Astrocyte (in vitro differentiated cells and primary cell): ENCODE data around the gene NSUN7. TPM values are rescaled to one million over a fixed set of nuclear protein-coding genes. Genes with fewer than 3 reads are reported as not detected.

ENCODE experiments used
- DNase-seq: peaks from one replicate; pipeline ENCODE4 v3.0.0-alpha.2; 2010; ENCODE audit warnings: low read depth
- FAIRE-seq: peaks from 2 replicates; lab custom pipeline; 2011; peaks lifted over from hg19 to GRCh38; lab: Jason Lieb, UNC
- H2AFZ ChIP-seq: 2 replicates; pipeline ENCODE4 v1.6.0; 2012; ENCODE audit warnings: low read depth, low read length, inconsistent platforms
- H3K27ac ChIP-seq: 2 replicates; pipeline ENCODE4 v1.5.1; 2011; ENCODE audit warnings: low read depth, low read length, inconsistent platforms
- H3K27me3 ChIP-seq: 2 replicates; pipeline ENCODE4 v1.6.0; 2011; ENCODE audit warnings: low read length, inconsistent platforms; ENCODE audit not compliant: insufficient read depth
- H3K36me3 ChIP-seq: 2 replicates; pipeline ENCODE4 v1.5.1; 2011; ENCODE audit warnings: low read length, inconsistent platforms; ENCODE audit not compliant: insufficient read depth
- H3K4me1 ChIP-seq: 2 replicates; pipeline ENCODE4 v1.5.1; 2011; ENCODE audit warnings: low read length, inconsistent platforms; ENCODE audit not compliant: insufficient read depth
- H3K4me2 ChIP-seq: 2 replicates; pipeline ENCODE4 v1.6.0; 2012; ENCODE audit warnings: low read length, inconsistent platforms
- H3K4me3 ChIP-seq: 2 replicates; pipeline ENCODE4 v1.5.1; 2011; ENCODE audit warnings: low read depth, mild to moderate bottlenecking, low read length, inconsistent platforms; ENCODE audit not compliant: insufficient read depth
- H3K79me2 ChIP-seq: 2 replicates; pipeline ENCODE4 v1.6.0; 2012; ENCODE audit warnings: mild to moderate bottlenecking, low read length, inconsistent platforms; ENCODE audit not compliant: insufficient read depth
- H3K9ac ChIP-seq: 2 replicates; pipeline ENCODE4 v1.6.0; 2012; ENCODE audit warnings: mild to moderate bottlenecking, low read length, inconsistent platforms
- H3K9me3 ChIP-seq: 2 replicates; pipeline ENCODE4 v1.5.1; 2012; ENCODE audit warnings: low read depth, mild to moderate bottlenecking, low read length, inconsistent platforms; ENCODE audit not compliant: insufficient read depth
- H4K20me1 ChIP-seq: 2 replicates; pipeline ENCODE4 v1.6.0; 2012; ENCODE audit warnings: low read length, inconsistent platforms; ENCODE audit not compliant: insufficient read depth
- H3K27ac Mint-ChIP-seq: one replicate; pipeline ENCODE4 v1.8.0; 2021; ENCODE audit warnings: mild to moderate bottlenecking, mixed read lengths; ENCODE audit not compliant: unreplicated experiment
- H3K27me3 Mint-ChIP-seq: one replicate; pipeline ENCODE4 v1.8.0; 2021; ENCODE audit warnings: low read depth, mixed read lengths; ENCODE audit not compliant: unreplicated experiment
- H3K36me3 Mint-ChIP-seq: one replicate; pipeline ENCODE4 v1.8.0; 2021; ENCODE audit warnings: low read depth, mixed read lengths; ENCODE audit not compliant: unreplicated experiment
- H3K4me1 Mint-ChIP-seq: one replicate; pipeline ENCODE4 v1.8.0; 2021; ENCODE audit warnings: low read depth, mixed read lengths; ENCODE audit not compliant: unreplicated experiment
- H3K4me3 Mint-ChIP-seq: one replicate; pipeline ENCODE4 v1.8.0; 2021; ENCODE audit warnings: mild to moderate bottlenecking, moderate library complexity, mixed read lengths; ENCODE audit not compliant: unreplicated experiment
- H3K9me3 Mint-ChIP-seq: one replicate; pipeline ENCODE4 v1.8.0; 2021; ENCODE audit warnings: mild to moderate bottlenecking, mixed read lengths; ENCODE audit not compliant: unreplicated experiment
- EZH2 ChIP-seq: IDR thresholded peaks from 2 replicates; pipeline ENCODE4 v1.6.1; 2012; ENCODE audit warnings: mild to moderate bottlenecking, low read length, inconsistent platforms; ENCODE audit not compliant: insufficient read depth
- total RNA-seq: library from RNA; stranded (reverse); gene quantifications from 2 replicates; pipeline ENCODE4 v1.2.1, GENCODE V29; 2021
- TF ChIP-seq, protein P1 (sequence below): IDR thresholded peaks from 2 replicates; pipeline ENCODE4 v1.5.1; 2011; ENCODE audit warnings: low read depth, mild to moderate bottlenecking, inconsistent platforms, low read length, moderate library complexity; ENCODE audit not compliant: insufficient read depth

The NSUN7 gene
- total RNA-seq, 1 donor from 2014 or later, result 2.5 TPM

DNA sequence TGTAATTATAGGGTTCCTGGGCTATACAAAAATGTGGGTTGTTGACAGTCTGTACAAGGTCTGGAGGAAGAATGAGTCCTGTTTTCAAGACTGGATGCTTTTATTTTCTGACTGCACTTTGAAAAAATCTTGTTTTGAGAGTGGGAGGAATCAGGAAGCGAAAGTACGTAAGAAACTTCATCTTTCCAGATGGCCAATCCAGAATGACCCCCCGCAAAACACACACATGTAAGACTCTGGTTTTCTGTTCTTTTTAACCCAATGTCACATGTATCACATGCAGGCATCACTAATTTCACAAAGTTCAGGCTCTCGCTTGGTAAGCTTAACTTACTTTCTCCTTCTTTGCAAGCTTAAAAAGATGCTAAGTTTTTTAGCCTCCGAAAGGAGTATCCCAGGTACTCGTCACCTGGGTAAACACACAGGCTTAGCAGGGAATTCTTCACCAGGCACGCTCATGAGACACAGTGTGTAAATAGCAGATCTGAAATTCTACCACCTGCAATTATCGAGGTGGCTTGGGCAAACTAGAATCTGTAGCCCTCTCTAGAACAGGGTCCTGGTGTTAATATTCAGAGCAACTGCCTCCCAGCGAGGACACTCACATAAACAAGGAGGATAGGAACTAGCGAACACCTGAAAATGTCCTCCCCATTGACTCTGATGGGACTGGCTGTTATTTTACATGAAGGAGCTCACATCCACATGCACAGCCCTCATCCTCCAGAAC lies 90.7 kb downstream of the NSUN7 start:
- H2AFZ ChIP-seq, result no peak overlapping the region
- no peak for FAIRE-seq
- no peaks in the 10 kb centered on the region for H3K27me3 Mint-ChIP-seq
- H3K9ac ChIP-seq, result no peak overlapping the region
- H4K20me1 ChIP-seq, result peaks cover 26% of the 10 kb centered on the region
- H3K9me3 Mint-ChIP-seq, result no peaks in the 10 kb centered on the region
- no peak overlapping the region for H3K4me3 Mint-ChIP-seq
- H3K36me3 Mint-ChIP-seq, result peaks cover 21% of the 10 kb centered on the region
- peaks cover 5% of the 10 kb centered on the region for H3K4me1 Mint-ChIP-seq
- no peaks in the 10 kb centered on the region for H3K79me2 ChIP-seq
- TF ChIP-seq EZH2, result no peak
- TF ChIP-seq, protein P1, sequence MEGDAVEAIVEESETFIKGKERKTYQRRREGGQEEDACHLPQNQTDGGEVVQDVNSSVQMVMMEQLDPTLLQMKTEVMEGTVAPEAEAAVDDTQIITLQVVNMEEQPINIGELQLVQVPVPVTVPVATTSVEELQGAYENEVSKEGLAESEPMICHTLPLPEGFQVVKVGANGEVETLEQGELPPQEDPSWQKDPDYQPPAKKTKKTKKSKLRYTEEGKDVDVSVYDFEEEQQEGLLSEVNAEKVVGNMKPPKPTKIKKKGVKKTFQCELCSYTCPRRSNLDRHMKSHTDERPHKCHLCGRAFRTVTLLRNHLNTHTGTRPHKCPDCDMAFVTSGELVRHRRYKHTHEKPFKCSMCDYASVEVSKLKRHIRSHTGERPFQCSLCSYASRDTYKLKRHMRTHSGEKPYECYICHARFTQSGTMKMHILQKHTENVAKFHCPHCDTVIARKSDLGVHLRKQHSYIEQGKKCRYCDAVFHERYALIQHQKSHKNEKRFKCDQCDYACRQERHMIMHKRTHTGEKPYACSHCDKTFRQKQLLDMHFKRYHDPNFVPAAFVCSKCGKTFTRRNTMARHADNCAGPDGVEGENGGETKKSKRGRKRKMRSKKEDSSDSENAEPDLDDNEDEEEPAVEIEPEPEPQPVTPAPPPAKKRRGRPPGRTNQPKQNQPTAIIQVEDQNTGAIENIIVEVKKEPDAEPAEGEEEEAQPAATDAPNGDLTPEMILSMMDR, result no peak
- no peaks in the 10 kb centered on the region for H3K9me3 ChIP-seq
- H3K27ac Mint-ChIP-seq, result no peak overlapping the region
- no peak overlapping the region for H3K4me2 ChIP-seq
- H3K4me3 ChIP-seq, result no peak overlapping the region
- no peak overlapping the region for H3K27ac ChIP-seq
- H3K4me1 ChIP-seq, result peaks cover 22% of the 10 kb centered on the region
- no peaks in the 10 kb centered on the region for H3K36me3 ChIP-seq
- H3K27me3 ChIP-seq, result no peaks in the 10 kb centered on the region
- no peak for DNase-seq

DNA sequence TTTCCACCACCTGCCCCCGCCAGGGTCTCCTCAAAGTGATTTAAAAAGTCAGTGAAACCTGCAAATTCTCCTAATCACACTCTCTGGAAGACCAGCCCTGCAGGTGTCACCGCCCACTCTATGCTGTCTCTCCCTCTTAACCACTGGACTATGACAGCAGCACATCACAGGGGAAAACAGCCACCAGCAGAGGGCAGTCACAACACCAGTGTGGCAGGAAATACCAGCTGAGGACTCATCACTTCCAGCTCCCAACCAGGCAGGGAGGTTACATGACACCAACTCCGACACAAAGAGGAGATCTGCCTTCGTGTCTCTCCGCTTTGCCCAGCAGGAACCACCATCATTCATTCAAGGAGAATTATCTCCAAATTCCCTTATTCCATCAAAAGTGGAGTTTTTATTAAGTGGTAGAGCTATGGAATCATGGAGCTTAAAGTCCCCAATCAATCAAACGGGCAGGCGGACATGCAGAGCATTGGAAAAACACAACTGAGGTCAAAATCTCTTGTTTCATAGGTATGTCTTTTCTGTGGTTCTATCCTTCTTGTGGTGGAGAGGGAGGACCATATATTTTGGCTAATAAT lies 91.3 kb downstream of the NSUN7 start:
- no peak overlapping the region for H3K4me3 ChIP-seq
- Mint-ChIP-seq H3K27me3 (no peaks in the 10 kb centered on the region), H3K27ac (peak overlapping the region; percentile 84), H3K9me3 (no peaks in the 10 kb centered on the region), H3K36me3 (peaks cover 18% of the 10 kb centered on the region), H3K4me1 (peaks cover 5% of the 10 kb centered on the region), H3K4me3 (no peak overlapping the region)
- peak; percentile 90 for FAIRE-seq
- peak overlapping the region; percentile 21 for H3K9ac ChIP-seq
- no peaks in the 10 kb centered on the region for H3K36me3 ChIP-seq
- TF ChIP-seq, protein P1, result peak; percentile 86
- no peak for TF ChIP-seq EZH2
- peak; percentile 81 for DNase-seq
- H3K4me1 ChIP-seq, result peaks cover 22% of the 10 kb centered on the region
- no peaks in the 10 kb centered on the region for H3K9me3 ChIP-seq
- H4K20me1 ChIP-seq, result peaks cover 27% of the 10 kb centered on the region
- no peaks in the 10 kb centered on the region for H3K27me3 ChIP-seq
- peak overlapping the region; percentile 18 for H2AFZ ChIP-seq
- no peaks in the 10 kb centered on the region for H3K79me2 ChIP-seq
- peak overlapping the region; percentile 68 for H3K4me2 ChIP-seq
- H3K27ac ChIP-seq, result peak overlapping the region; percentile 54

DNA sequence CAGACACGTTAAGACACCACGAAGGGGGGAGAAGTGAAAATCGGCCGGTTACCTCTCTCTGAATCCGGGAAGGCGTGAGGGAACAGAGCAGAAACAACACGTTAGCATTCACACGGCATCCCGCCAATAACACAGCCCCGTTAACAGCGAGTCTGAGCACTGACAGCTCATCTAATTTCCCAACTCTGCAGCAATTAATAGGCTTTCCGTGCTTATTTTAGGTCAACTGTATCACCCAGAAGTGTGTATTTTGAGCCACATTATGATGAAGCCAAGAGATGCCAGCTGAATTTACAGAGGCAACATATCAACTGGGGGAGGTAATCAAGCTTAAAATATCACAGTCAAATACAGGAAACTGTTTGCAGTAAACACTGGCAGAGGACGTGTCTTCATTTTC lies 92.6 kb downstream of the NSUN7 start:
- H3K4me1 ChIP-seq, result peaks cover 22% of the 10 kb centered on the region
- peaks cover 19% of the 10 kb centered on the region for H3K36me3 Mint-ChIP-seq
- peak overlapping the region; percentile 68 for H3K4me2 ChIP-seq
- H3K36me3 ChIP-seq, result no peaks in the 10 kb centered on the region
- no peak overlapping the region for H3K27ac Mint-ChIP-seq
- H3K4me1 Mint-ChIP-seq, result peaks cover 5% of the 10 kb centered on the region
- H3K9me3 ChIP-seq, result no peaks in the 10 kb centered on the region
- no peaks in the 10 kb centered on the region for H3K27me3 ChIP-seq
- no peaks in the 10 kb centered on the region for H3K27me3 Mint-ChIP-seq
- no peak overlapping the region for H3K27ac ChIP-seq
- DNase-seq, result peak; percentile 39
- no peaks in the 10 kb centered on the region for H3K9me3 Mint-ChIP-seq
- no peak overlapping the region for H2AFZ ChIP-seq
- TF ChIP-seq EZH2, result no peak
- TF ChIP-seq, protein P1, result no peak
- FAIRE-seq, result no peak
- no peak overlapping the region for H3K4me3 Mint-ChIP-seq
- H3K9ac ChIP-seq, result peak overlapping the region; percentile 7
- no peak overlapping the region for H3K4me3 ChIP-seq
- no peaks in the 10 kb centered on the region for H3K79me2 ChIP-seq
- H4K20me1 ChIP-seq, result peaks cover 34% of the 10 kb centered on the region
